GM18907 (cell line): ENCODE data around the gene TAOK1.
"Not testable (repeated sequence)": the region's sequence is repeated elsewhere in the genome, so short reads cannot be mapped to it uniquely, and the experiment has no call there.

Experiments used
- ATAC-seq: cut with Tn5 transposase; IDR thresholded peaks from one replicate; pipeline ENCODE4 v1.9.1; 2021; ENCODE audit warnings: mild to moderate bottlenecking, moderate library complexity; ENCODE audit not compliant: unreplicated experiment

Gene TAOK1

GRCh38 chr17:29526322-29526721 lies 136.2 kb downstream of the TAOK1 start:
- ATAC-seq, result no peak

GRCh38 chr17:29533976-29534375 lies 143.8 kb downstream of the TAOK1 start:
- no peak for ATAC-seq

- ATAC-seq, result no peak
Measured at GRCh38 chr17:29544066-29544465, 153.9 kb downstream of the TAOK1 start.

- no peak for ATAC-seq
Measured at GRCh38 chr17:29546085-29546484, 155.9 kb downstream of the TAOK1 start.

- ATAC-seq, result no peak
Measured at GRCh38 chr17:29546830-29547229, 156.7 kb downstream of the TAOK1 start.

- no peak for ATAC-seq
Measured at GRCh38 chr17:29549177-29549923, 159.2 kb downstream of the TAOK1 start.

GRCh38 chr17:29555840-29556239 lies 165.7 kb downstream of the TAOK1 start:
- no peak for ATAC-seq

- no peak for ATAC-seq
Measured at GRCh38 chr17:29557085-29557738, 167.0 kb downstream of the TAOK1 start.

GRCh38 chr17:29557739-29558116 lies 167.6 kb downstream of the TAOK1 start:
- ATAC-seq, result no peak

GRCh38 chr17:29558139-29558538 lies 168.0 kb downstream of the TAOK1 start:
- not testable (repeated sequence) for ATAC-seq

- ATAC-seq, result no peak
Measured at GRCh38 chr17:29559640-29560039, 169.5 kb downstream of the TAOK1 start.

GRCh38 chr17:29560316-29560715 lies 170.2 kb downstream of the TAOK1 start:
- ATAC-seq, result no peak

- ATAC-seq, result no peak
Measured at GRCh38 chr17:29561554-29562517, 171.7 kb downstream of the TAOK1 start.

- no peak for ATAC-seq
Measured at GRCh38 chr17:29562615-29563014, 172.5 kb downstream of the TAOK1 start.

GRCh38 chr17:29563816-29564215 lies 173.7 kb downstream of the TAOK1 start:
- no peak for ATAC-seq

- ATAC-seq, result peak; percentile 13
Measured at GRCh38 chr17:29565643-29566472, 175.7 kb downstream of the TAOK1 start.

GRCh38 chr17:29566473-29567303 lies 176.5 kb downstream of the TAOK1 start, which contains the start of gene ABHD15:
TSS of gene ABHD15 (minus strand) at chr17:29567037. CDS start at chr17:29566966, 71 bp downstream.
- peak; percentile 27 for ATAC-seq

GRCh38 chr17:29567304-29567553 lies 177.1 kb downstream of the TAOK1 start:
- ATAC-seq, result peak; percentile 12

GRCh38 chr17:29567554-29568330 lies 177.6 kb downstream of the TAOK1 start:
- peak; percentile 37 for ATAC-seq
